ENCODE measurements around the gene C2CD3.
"Not testable (repeated sequence)": the region's sequence is repeated elsewhere in the genome, so short reads cannot be mapped to it uniquely, and the experiment has no call there.

The C2CD3 gene

DNA sequence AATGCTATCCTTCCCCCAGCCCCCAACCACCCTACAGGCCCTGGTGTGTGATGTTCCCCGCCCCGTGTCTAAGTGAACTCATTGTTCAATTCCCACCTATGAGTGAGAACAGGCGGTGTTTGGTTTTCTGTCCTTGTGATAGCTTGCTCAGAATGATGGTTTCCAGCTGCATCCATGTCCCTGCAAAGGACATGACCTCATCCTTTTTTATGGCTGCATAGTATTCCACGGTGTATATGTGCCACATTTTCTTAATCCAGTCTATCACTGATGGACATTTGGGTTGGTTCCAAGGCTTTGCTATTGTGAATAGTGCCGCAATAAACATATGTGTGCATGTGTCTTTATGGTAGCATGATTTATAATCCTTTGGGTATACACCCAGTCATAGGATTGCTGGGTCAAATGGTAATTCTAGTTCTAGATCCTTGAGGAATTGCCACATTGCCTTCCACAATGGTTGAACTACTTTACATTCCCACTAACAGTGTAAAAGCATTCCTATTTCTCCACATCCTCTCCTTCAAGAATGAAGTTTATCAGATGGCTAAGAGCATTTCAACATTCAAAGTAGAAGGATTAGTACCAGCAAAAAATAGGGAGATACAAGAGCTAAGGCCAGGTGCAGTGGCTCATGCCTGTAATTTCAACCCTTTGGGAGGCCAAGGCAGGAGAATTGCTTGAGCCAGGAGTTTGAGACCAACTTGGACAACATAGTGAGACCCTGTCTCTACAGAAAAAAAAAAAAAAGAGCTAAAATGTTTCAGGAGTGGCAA is 50.4 kb downstream of the C2CD3 start:
- not testable (repeated sequence) for DNase-seq

DNA sequence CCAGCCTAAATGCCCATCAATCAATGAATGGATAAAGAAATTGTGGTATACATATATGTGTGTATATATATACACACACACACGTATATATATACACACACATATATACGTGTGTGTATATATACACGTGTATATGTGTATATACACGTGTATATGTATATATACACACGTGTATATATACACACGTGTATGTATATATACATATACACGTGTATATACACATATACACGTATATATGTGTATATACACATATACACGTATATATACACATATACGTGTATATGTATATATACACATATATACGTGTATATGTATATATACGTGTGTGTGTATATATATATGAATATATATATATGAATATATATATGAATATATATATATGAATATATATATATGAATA is 54.1 kb downstream of the C2CD3 start:
- DNase-seq, result no peak

DNA sequence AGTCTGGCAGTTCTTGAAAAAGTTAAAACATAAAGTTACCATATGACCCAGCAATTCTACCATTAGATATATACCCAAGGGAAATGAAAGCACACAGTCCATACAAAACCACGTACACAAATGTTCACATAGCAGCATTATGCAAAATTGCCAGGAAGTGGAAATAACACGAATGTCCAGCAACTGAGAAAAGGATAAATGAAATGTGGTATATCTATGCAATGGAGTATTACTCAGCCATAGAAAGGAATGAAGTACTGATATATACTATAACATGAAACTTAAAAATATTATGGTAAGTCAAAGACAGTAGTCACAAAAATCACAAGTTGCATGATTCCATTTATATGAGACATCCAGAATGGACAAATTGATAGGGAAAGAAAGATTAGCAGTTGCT is 57.9 kb downstream of the C2CD3 start:
- DNase-seq, result no peak

DNA sequence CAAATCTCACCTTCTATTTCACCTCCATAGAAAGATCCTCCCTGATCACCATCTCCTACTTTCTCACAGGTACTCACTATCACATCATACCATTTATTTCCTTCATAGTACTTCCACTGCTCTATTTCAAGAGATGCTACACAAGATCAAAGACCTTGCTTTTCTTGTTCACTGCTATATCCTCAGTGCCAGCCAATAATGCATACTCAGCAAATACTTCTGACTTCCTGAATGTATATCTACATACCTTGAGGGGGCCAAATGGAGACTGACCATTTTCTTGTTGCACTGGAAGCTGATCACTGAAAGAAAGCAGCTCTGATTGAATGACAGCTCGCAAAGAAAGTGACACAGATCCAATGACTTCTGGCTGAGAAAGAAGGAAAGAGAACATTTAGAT is 64.7 kb downstream of the C2CD3 start:
- DNase-seq, result no peak

DNA sequence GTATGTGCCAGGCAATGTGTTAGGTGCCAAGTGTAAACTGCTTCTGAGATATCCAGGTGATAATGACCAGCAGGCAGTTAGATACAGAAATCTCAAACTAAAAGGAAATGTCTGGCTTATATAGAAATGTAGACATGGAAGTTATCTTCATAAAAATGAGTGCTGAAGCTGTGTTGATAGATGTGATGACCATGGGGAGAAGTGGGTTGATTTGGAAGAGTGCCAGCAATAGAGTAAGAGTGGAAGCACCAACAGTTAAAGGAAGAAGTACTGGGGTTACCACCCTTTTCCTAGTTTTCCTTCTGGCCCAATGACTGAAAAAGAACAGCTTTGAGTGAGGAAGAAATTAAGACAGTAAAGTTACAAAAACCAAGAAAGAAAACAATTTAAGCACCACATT is 68.5 kb downstream of the C2CD3 start:
- no peak for DNase-seq

DNA sequence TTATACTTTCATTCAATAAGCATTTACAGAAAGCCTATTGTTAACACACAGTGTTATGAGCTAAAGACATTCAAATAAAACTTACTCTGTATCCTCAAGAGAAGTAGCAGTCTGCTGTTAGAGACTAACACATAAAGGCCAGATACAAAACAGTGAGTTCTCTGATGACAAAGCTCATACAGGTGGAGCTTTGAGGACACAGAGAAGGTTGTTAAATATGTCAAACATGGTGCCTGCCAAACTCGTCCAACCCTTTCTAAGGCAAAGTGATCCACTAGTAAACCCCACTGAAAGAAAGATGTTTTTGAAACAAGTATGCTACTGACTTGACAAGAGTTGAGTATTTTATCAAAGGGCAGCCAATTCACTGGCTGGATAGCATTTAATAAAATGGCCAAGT is 70.1 kb downstream of the C2CD3 start:
- no peak for DNase-seq

DNA sequence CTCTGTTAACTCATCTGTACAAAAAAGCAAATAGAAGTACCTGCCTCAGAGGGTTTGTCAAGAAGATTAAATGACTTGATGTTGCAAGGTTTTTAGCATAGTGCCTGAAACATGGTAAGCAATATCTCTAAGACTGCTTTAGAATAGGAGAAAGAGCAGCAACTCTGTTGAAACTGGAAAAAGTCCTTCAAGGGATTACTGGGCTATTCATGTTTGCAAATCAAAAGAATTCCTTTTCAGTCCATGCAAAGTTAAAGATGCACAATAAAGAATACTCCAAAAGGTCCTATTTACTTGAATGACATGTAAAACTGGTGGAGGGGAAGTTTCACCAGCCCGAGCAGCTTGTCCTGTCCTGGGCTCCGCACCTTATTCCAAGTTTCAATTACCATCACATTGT is 70.6 kb downstream of the C2CD3 start:
- no peak for DNase-seq

DNA sequence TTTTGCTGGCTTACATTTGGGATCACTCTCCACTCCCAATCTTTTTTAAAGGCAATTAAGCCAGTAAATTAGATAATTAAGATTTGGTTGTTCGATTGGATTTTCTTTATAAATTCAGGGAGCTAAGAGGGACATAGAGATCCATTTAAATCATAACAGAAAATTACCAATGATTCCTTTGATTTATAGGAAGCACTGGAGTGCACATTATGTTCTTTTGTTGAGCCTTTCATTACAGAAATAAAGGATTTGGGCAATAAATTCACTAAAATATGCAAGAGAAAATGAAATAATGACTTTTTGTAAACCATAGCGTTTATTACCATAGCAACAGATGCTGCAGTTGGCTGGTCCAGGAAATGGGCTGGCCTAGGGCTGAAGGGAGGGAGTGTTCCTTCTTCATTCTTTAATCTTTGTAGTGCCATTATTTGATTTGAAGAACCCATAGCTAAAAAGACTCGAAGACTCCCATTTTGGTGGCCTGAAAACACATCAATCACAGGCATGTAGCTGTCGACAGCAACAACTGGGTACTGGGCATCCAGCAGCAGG is 73.0 kb downstream of the C2CD3 start:
- DNase-seq, result no peak

DNA sequence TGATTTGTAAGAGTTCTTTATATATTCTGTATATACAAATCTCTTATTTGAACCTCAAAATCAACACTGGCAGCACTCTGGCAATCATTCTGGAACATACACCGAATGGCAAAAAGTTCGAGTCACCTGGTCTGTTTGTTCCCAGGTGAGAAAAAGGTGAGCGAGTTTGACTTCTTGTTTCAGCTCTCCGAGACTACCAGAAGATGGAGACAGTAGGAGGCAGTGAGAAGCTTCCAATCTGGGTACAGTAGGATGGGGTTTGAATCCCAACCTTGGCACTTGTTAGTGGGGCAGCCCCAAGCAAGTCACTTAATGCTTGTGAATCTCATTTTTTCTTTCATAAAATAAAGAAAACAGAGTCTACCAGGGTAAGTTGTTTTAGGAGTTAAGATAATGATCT is 76.4 kb downstream of the C2CD3 start:
- DNase-seq, result no peak

DNA sequence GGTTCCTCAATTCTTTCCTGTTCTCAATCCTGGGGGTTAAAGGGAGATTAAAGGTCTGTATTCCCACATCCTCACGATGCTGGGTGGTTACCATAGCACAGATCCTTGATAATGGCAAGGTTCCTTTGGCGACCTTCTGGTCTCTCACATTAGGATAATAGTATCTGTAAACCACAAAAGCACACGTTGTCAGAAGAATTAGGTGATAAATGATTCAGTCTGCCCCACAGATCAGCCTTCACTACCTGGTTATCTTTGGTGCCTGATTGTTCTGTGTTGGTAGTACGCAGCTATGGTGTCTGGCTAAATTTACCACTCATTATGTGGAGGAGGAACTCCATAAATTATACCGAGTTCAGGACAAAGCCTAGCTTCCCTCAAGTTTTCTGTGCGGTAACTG is 78.4 kb downstream of the C2CD3 start:
- no peak for DNase-seq

DNA sequence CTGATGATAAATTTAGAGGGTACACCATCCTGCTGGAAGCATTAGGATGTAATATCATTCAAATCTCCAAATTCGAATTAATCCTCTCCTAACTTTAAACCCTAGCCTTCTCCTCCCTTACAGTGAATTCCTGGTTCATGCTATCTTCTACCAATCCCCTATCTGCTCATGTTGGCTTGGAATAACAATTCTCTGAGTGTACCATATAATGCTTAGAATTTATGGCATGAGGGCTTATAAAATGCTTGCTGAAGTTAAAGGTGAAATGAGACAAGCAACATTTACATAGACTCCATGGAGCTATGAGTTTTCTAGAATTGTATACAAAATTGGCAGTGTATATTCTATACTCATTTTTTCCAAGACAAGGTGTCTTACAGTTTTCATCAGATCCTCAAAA is 79.3 kb downstream of the C2CD3 start:
- no peak for DNase-seq

DNA sequence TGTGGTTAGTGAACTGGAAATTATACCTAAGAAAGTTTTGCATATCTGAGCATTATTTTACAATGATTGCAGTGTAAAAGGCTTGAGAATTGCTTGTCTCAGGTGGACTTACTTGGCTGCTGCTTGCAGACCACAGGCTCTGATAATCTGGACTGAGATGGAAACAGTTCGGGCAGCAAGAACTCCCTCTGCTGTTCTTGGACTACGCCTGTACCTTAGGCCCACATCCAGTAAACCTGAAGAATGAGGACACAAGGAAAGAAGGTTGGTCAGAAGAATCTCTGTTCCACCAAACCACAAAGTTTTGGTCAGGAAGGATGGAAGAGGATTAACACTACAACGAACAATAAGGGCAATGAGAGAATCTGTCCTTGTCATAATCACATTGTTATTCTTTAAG is 80.1 kb downstream of the C2CD3 start:
- DNase-seq, result no peak

DNA sequence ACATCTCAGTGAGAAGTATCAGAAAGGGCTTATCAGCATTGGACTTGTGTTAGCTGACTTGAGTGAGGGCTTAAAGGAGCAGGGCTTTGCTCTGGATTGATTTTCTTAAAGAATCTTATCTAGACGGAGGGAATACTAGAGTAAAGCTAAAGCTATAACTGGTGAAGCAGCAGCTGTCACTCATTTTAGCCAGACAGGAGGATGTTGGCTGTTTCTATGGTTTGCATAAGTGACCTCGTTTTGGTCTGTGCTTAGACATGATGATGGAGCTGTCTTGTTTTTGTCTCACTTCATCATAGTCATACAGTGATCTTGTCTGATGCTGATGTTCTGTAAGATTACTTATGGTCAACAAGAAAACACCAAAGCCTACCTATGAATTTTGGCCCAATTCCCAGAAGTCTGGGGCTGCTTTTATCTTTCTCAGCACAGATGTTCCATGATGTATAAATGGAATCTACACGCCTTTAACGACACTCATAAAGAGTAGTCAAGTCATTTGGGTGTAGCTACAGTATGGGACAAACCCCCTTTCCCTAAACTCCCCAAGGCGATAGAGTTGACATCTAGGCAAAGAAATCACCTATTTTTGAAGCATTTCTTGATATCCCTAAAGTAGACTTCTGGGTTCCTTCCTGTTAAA is 84.4 kb downstream of the C2CD3 start:
- no peak for DNase-seq

DNA sequence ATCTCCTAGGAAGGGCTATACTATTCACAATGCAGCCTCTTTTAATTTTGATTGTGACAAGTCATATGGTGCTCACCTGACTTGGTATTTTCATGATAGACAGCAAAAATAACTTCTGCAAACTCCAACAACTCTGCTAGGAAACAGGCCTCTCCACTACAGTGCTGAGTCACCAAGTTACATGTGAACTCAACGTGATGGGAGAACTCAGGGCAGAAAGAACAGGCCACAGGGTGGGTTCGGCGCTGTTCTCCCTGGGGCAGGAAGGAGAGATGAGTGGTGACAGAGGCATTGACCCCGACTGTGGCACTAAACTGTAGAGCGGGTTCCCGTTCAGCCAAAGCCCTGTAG is 85.3 kb downstream of the C2CD3 start:
- no peak for DNase-seq

DNA sequence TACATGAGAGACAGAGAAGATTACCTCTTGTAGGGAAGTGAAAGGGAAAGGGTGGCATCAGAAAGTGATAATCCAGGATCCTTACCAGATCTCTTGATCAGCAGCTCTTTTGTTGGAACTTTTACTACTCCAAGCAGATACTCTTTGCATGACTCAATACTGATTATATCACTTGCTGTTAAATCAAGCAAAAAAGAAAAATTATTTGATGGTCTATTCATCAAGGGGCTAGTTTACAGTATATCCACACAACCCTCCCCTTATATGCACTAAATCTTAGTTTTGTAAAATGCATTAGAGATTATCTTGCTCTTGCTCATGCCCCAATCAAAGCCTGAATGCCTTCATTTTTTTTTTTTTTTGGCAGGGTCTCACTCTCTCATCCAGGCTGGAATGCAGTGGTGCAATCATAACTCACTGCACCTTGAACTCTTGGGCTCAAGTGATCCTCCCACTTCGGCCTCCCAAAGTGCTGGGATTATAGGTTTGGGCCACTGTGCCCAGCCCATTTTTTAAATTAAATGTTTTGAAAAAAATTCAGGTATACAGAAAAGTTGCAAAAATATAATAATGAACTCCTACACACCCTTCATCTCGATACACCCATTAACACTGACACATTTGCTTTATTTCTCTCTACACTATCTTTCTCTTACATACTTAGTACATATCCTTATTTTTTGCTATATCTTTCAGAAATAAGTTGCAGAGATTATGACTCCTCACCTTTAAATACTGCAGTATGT is 85.8 kb downstream of the C2CD3 start:
- no peak for DNase-seq

DNA sequence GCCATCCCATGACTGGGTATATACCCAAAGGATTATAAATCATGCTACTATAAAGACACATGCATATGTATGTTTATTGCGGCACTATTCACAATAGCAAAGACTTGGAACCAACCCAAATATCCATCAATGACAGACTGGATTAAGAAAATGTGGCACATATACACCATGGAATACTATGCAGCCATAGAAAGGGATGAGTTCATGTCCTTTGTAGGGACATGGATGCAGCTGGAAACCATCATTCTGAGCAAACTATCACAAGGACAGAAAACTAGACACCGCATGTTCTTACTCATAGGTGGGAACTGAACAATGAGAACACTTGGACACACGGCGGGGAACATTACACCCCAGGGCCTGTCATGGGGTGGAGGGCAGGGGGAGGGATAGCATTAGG is 86.9 kb downstream of the C2CD3 start:
- DNase-seq, result not testable (repeated sequence)

DNA sequence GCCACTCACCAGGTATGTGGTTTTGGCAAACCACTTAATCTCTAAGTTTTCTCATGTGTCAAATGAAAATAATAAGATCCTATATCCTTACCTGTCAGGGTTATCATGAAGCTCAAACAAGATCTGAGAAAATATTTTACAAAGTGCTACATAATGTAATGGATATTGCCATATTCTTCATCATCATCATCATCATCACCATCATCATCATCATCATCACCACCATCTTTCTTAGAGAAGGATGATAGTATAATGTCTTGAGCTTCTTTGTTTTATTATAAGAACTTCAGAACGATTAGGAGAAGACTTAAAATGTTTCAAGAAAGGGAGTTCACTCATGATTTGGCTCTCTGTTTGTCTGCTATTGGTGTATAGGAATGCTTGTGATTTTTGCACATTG is 89.4 kb downstream of the C2CD3 start:
- DNase-seq, result no peak

DNA sequence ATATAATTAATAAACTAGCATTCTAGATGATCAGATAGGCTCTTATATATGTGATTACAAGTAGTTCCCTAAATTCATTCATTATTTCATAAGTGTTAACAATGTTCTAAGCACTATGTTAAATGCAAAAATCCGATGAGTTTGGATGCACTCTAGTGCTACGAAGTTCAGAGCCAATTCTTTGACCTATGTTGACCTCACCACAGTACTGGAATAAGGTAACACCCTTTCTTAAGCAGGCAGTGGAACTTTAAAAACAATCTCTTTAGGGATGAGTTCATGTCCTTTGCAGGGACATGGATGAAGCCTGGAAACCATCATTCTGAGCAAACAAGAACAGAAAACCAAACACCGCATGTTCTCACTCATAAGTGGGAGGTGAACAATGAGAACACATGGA is 93.6 kb downstream of the C2CD3 start:
- DNase-seq, result no peak

DNA sequence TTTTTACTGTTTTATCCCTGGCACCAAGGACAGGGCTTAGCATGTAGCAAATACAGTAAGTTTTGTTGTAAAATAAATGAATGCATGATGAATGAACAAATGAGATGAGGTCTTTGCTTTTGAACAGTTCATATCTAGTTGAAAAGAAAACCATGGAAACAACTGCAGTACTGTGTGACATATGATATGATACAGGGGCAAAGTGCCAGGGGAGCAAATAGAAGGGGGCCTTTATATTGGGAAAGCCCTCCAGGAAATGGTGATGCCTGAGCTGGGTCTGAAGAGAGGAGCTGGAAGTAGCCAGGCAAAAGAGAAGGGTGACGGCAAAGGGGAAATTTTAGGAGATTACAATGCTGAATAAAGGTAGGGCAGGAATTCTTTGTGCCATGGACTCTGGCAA is 98.1 kb downstream of the C2CD3 start:
- no peak for DNase-seq

DNA sequence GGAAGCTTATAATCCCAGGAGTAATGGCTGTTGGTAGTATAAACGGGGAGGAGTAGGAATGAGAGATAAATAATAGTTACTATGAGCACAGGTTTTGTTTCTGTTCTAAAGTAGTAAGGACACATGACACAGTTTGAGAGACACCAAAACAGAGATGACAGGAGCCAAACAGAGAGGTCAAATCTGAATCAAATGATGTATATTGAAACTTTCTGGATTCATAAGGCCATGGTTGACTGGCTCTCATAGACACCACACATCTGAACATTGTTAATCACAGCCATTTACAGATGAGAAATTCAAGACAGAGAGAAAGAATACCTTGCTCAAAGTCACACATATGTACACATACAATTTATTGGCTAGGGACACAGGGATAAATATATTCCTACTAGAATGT is 98.5 kb downstream of the C2CD3 start:
- no peak for DNase-seq

DNA sequence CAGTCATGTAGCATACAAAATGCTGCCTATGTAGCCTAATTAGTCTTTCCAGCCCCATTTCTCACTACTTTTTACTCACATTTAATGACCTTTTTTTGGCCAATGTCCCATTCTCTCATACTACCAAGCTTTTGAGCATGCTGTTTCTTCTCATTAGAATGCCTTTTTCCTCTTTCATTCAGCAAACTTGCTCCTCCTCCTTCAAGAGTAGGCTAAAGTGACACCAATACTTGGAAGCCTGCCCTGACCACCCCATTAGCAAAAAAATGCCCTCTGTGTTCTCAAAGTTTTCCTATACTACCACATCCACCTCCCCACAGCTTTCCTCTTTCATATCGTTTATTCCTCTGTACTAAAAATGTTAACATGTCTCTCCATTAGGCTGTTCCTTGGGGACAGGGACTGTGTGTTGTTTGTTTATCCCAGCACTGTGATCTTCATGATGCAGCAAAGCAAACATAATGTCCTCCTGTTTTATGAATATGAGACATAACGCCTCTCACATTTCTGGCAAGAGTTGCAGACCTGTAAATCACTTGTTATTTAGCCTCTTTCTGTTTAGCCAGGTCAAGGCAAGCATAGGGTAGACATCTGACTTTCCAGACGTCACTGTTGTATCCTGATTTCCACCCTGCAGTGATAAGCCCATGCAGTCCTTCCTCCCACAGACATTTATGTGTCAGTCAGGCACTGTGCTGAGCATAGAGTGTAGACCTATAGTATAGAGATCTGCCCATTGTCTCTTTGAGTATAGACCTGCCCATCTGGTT is 99.9 kb downstream of the C2CD3 start:
- no peak for DNase-seq

DNA sequence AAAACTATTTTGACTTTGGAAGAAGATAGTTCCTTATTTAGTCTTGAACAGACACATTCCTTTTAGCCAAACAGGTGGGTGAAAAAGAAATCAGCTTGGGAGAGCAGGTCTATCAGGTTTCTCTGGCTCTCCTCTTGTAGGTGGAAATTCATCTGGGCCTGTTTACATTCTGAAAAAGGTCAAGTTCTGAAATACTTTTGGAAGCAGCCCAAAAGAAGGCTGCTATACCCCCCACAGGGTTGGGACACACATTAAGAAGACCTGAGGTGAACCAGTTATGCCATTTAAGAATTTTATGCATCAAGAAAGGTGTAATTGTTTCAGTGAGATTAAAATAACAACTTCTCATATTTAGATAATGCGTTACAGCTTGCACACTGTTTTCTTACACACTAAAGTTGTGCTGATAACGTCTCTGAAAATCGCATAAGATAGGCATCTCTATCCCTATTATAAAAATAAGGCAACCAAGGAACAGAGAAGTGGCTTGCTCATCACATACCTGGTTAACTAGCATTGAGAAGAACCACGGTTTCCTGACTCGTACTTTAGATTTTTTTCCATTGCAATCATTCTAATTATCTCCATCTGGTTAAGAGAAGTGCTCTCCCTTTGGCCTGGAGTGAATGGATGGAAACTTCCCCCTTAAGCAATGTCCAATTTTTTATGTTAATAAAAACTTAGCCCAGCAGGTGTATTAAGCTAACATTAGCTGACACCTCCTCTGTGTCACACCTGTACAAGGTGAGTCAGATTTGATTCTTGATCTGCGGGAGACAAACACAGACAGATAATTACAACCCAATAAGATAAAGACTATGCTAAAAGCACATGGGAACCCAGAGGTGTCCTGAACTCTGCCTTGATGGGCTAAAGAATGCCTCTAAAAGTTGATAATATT is 101.4 kb downstream of the C2CD3 start:
- DNase-seq, result peak; percentile 9
